Neutrophil (primary cell): ENCODE data around the gene TRMO.

Experiments used
- H3K27ac ChIP-seq: fragments of 200-600 bp; sonication (generic); 2 replicates; pipeline ENCODE4 v1.5.1; 2016; ENCODE audit warnings: mild to moderate bottlenecking, moderate library complexity
- H3K27me3 ChIP-seq: fragments of 200-600 bp; sonication (generic); 2 replicates; pipeline ENCODE4 v1.6.0; 2016; ENCODE audit warnings: mild to moderate bottlenecking
- H3K36me3 ChIP-seq: fragments of 200-600 bp; sonication (generic); 2 replicates; pipeline ENCODE4 v1.5.1; 2017
- H3K4me1 ChIP-seq, 2 experiments: fragments of 200-600 bp in 1 of 2; sonication (generic) in 1 of 2; 1 replicate in 1 of 2; 2 replicates in 1 of 2; pipeline versions ENCODE4 v1.5.1 to v1.6.1; 2013 to 2016; ENCODE audit warnings: low read depth in 1 of 2, low read length in 1 of 2, mild to moderate bottlenecking in 1 of 2, moderate library complexity in 1 of 2; ENCODE audit not compliant: control insufficient read depth in 1 of 2, insufficient read depth in 1 of 2
- H3K4me3 ChIP-seq, 2 experiments: fragments of 200-600 bp in 1 of 2; sonication (generic) in 1 of 2; 1 replicate in 1 of 2; 2 replicates in 1 of 2; pipeline ENCODE4 v1.5.1; 2013 to 2016; ENCODE audit warnings: low read depth in 1 of 2, low read length in 1 of 2, mild to moderate bottlenecking in 1 of 2, moderate library complexity in 1 of 2
- H3K9me3 ChIP-seq: fragments of 200-600 bp; sonication (generic); 2 replicates; pipeline ENCODE4 v1.5.1; 2016
- TF ChIP-seq, protein P1 (sequence below): fragments of 200-600 bp; sonication (generic); IDR thresholded peaks from 2 replicates; pipeline ENCODE4 v1.5.1; 2016; ENCODE audit warnings: antibody characterized with exemption

Gene TRMO

DNA sequence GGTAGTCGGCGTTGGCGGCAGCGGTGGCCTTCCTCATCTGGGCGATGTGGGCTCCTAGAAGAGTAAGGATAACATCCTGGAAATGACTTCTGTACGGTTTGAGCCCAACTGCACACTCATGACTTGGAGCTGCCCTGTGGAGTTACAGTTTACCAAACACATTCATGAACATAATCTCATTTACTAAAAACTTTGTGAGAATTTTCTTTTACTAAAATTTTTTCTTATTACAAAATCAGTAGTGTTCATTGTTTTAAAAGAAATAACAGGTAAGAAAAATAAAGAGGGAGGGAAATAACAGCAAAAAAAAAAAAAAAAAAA is 63.9 kb downstream of the TRMO start:
- H3K36me3 ChIP-seq, result no peaks in the 10 kb centered on the region
- no peak overlapping the region for H3K27ac ChIP-seq
- peaks cover 100% of the 10 kb centered on the region for H3K27me3 ChIP-seq
- H3K4me1 ChIP-seq, result peaks cover 10 to 15% of the 10 kb centered on the region in 2 experiments
- H3K4me3 ChIP-seq, result no peak overlapping the region
- H3K9me3 ChIP-seq, result no peaks in the 10 kb centered on the region
- TF ChIP-seq, protein P1, sequence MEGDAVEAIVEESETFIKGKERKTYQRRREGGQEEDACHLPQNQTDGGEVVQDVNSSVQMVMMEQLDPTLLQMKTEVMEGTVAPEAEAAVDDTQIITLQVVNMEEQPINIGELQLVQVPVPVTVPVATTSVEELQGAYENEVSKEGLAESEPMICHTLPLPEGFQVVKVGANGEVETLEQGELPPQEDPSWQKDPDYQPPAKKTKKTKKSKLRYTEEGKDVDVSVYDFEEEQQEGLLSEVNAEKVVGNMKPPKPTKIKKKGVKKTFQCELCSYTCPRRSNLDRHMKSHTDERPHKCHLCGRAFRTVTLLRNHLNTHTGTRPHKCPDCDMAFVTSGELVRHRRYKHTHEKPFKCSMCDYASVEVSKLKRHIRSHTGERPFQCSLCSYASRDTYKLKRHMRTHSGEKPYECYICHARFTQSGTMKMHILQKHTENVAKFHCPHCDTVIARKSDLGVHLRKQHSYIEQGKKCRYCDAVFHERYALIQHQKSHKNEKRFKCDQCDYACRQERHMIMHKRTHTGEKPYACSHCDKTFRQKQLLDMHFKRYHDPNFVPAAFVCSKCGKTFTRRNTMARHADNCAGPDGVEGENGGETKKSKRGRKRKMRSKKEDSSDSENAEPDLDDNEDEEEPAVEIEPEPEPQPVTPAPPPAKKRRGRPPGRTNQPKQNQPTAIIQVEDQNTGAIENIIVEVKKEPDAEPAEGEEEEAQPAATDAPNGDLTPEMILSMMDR, result no peak

DNA sequence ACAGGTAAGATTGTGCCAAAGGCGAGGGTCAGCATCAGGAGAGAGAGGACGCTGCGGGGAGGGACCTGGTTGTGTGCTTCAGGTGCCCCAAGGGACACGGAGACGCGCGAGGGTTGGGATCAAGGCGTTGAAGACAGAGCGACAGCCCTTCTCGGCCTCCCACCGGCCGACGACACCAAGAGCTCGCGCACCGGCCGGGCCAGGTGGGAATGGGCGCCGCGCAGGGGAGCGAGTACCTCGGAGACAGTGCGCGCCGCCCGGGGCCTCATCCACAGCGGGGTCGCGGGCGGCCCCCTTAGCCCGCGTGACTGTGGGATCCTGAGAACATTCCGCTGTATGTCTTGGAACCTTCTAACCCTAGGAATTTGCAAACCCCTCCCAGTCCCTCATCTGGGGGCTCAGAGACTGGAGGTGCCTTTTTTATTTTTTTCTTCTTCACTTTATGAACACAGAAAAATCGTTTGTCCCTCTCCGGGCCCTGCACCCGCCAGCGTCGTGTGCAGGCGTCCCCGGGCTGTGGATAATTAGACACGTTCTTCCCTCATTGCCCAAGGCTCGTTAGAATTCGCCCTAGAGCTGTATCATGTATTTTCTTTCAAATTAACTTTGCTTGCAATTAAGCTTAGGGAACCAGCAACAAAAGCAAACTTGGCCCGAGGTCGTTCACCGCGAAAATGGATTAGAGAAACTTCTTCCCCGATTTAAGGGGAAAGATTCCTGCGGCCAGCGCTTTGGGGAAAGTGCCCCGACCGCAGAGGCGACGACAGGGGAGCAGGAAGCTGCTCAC is 64.5 kb downstream of the TRMO start:
- H3K9me3 ChIP-seq, result no peaks in the 10 kb centered on the region
- TF ChIP-seq, protein P1, result no peak
- H3K4me1 ChIP-seq, result peaks cover 13 to 21% of the 10 kb centered on the region in 2 experiments
- no peak overlapping the region for H3K27ac ChIP-seq
- H3K4me3 ChIP-seq, result no peak overlapping the region
- H3K36me3 ChIP-seq, result no peaks in the 10 kb centered on the region
- H3K27me3 ChIP-seq, result peaks cover 100% of the 10 kb centered on the region

DNA sequence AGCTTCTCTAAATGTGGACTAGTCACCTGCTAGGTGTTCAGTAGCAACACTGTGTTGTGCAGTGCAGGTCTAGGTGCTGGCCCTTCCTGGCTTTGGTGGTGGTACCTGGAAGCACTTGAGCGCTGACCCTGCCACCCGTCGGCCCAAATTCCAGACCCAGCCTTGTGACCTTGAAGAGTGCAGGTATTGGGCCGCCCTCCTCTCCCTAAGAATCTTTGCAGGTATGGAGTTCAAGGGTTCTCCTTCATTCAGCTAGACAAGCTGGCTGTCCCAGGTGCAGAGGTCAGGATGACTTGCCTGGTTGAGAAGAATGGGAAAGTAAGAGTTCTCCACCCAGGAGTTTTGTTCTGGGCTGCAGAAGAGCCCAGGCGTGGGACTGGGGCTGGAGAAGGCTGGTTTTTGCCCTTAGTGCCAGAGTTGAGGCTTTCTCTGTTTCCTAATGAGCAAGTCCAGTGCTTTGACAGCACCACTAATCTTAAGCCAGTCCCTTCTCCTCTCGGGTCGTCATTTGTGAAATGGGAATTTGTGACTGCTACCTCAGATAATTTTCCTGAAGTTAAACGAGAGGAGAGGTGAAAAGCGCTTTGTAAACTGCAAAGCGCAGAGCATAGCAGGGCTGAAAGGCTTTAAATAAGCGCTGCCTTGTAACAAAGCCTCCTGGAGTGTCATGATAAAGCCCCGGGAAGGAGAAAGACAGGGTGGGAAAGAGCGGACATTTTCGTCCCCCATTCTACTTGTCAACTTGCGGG is 65.3 kb downstream of the TRMO start:
- Histone ChIP-seq H3K27me3 (peaks cover 100% of the 10 kb centered on the region), H3K4me3 (no peak overlapping the region), H3K9me3 (no peaks in the 10 kb centered on the region), H3K4me1 (peaks cover 13 to 28% of the 10 kb centered on the region in 2 experiments), H3K27ac (no peak overlapping the region), H3K36me3 (no peaks in the 10 kb centered on the region)
- TF ChIP-seq, protein P1, result no peak

DNA sequence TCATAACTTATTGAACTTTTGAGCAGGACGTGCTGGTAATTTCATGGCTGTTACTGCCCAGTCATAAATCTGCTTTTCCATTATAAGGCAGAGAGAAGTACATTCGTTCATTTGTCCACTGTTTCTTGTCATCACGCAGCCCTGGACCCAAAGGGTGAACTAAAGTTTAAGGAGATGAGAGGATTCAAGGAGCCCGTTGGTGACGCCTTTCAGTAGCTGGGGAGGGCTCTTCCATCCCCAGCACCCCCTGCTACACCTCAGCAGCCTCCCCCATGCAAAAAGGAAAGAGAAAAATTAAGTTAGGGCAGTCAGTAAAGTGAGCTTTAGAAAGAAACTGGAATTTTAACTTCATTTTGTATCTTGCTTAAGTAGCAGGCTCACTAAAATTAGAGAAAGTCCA is 66.4 kb downstream of the TRMO start:
- H3K9me3 ChIP-seq, result no peaks in the 10 kb centered on the region
- no peak overlapping the region for H3K27ac ChIP-seq
- no peak overlapping the region for H3K4me3 ChIP-seq
- TF ChIP-seq, protein P1, result no peak
- peaks cover 100% of the 10 kb centered on the region for H3K27me3 ChIP-seq
- no peaks in the 10 kb centered on the region for H3K36me3 ChIP-seq
- peaks cover 13 to 36% of the 10 kb centered on the region in 2 experiments for H3K4me1 ChIP-seq

DNA sequence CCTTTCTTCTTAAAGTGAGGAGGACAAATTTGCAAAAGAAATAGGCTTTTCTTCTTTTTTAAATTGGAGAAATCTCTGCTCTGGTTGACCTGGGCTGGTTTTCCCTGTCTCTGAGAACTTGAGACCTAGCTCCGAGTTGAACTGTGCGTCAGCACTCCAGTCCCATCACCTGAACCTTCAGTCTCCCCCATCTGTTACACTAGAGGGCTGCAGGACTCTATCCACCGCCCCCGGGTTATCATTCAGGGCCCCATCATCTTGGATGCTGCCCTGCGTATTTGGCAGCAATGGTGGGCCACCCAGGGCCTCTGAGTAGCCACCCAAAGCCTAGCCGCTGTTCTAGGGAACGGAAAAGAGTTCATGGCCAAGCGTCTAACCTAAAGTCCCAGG is 66.8 kb downstream of the TRMO start:
- no peak overlapping the region for H3K4me3 ChIP-seq
- H3K9me3 ChIP-seq, result no peaks in the 10 kb centered on the region
- peaks cover 100% of the 10 kb centered on the region for H3K27me3 ChIP-seq
- H3K36me3 ChIP-seq, result no peaks in the 10 kb centered on the region
- H3K27ac ChIP-seq, result no peak overlapping the region
- H3K4me1 ChIP-seq, result peaks cover 13 to 36% of the 10 kb centered on the region in 2 experiments
- TF ChIP-seq, protein P1, result no peak
